OCI-LY1 (cell line): ENCODE measurements around the gene LRRC8E.
"Not testable (repeated sequence)": the region's sequence is repeated elsewhere in the genome, so short reads cannot be mapped to it uniquely, and the experiment has no call there.

Experiments used
- CTCF ChIP-seq: fragments of 200-600 bp; sonication (generic), shearing (Covaris generic); IDR thresholded peaks from 2 replicates; pipeline ENCODE4 v1.5.1; 2017; ENCODE audit warnings: mild to moderate bottlenecking, antibody characterized with exemption, low read length, moderate library complexity, mixed read lengths
- EZH2 ChIP-seq: fragments of 200-600 bp; sonication (generic), shearing (Covaris generic); IDR thresholded peaks from 2 replicates; pipeline ENCODE4 v1.8.0; 2017; ENCODE audit warnings: borderline replicate concordance, mixed run types, mild to moderate bottlenecking, antibody characterized with exemption, low read length, moderate library complexity, mixed read lengths

GRCh38 chr19:7859087-7859486, 29.2 kb upstream of the LRRC8E start:
- TF ChIP-seq CTCF, EZH2: not testable (repeated sequence)
